ENCODE measurements around the gene ZFR. TPM values are rescaled to one million over a fixed set of nuclear protein-coding genes. Genes with fewer than 3 reads are reported as not detected.

Gene ZFR
- polyA plus RNA-seq, 1 donor (not counting 4 experiments of a cell fraction or from before 2014, with no cell fraction given) = 58.7 TPM

- Histone ChIP-seq H2AFZ (ENCODE audit: control insufficient read depth, low read length) (no peak overlapping the region), H4K20me1 (ENCODE audit: control insufficient read depth, extremely low read depth, insufficient read depth, low read length) (no peaks in the 10 kb centered on the region), H3K36me3 (ENCODE audit: control insufficient read depth in 2 of 2, extremely low read depth in 1 of 2, insufficient read depth in 2 of 2, low read length in 2 of 2) (peaks cover 3 to 9% of the 10 kb centered on the region in 2 experiments), H3K9ac (ENCODE audit: control insufficient read depth, extremely low read depth, insufficient read depth, low read length) (no peak overlapping the region), H3K27ac (ENCODE audit: control insufficient read depth, insufficient read depth, low read length) (no peak overlapping the region), H3K79me2 (ENCODE audit: control insufficient read depth, insufficient read depth, low read length) (no peaks in the 10 kb centered on the region), H3K4me3 (ENCODE audit: control insufficient read depth in 2 of 3, extremely low read depth in 1 of 3, insufficient read depth in 2 of 3, low read depth in 1 of 3, low read length in 3 of 3) (no peak overlapping the region), H3K27me3 (ENCODE audit: control insufficient read depth, extremely low read depth, insufficient read depth, low read length) (no peaks in the 10 kb centered on the region), H3K4me2 (ENCODE audit: control insufficient read depth, extremely low read depth, insufficient read depth, low read depth, low read length) (no peak overlapping the region), H3K9me3 (ENCODE audit: control insufficient read depth, low read depth, low read length) (no peaks in the 10 kb centered on the region), H3K4me1 (ENCODE audit: control insufficient read depth, extremely low read depth, insufficient read depth, low read length) (no peaks in the 10 kb centered on the region), H3K9me1 (ENCODE audit: control insufficient read depth, extremely low read depth, insufficient read depth, low read length) (no peaks in the 10 kb centered on the region)
- no peak for FAIRE-seq
- dilution Hi-C loops (cut with MboI; ENCODE audit: extremely low pct_ligation_motif_present, low sequenced_read_pairs) = no loop called here
- TF ChIP-seq CTCF (optimal IDR thresholded peaks at IDR 0.05 in 1 of 3, IDR thresholded peaks at IDR 0.05 in 1 of 3, conservative IDR thresholded peaks at IDR 0.05 in 1 of 3; ENCODE audit: extremely low read depth in 1 of 3, insufficient read depth in 2 of 3, low read length in 3 of 3) = no peak
- TF ChIP-seq EZH2 (IDR thresholded peaks at IDR 0.05; ENCODE audit: low read length) = no peak
- no peak for DNase-seq (ENCODE audit: low read depth, low spot score)
Measured at GRCh38 chr5:32353420-32353819, 91.1 kb downstream of the ZFR start.

- H3K4me1 ChIP-seq (ENCODE audit: control insufficient read depth, extremely low read depth, insufficient read depth, low read length) = no peaks in the 10 kb centered on the region
- H3K9me3 ChIP-seq (ENCODE audit: control insufficient read depth, low read depth, low read length) = no peaks in the 10 kb centered on the region
- H3K4me3 ChIP-seq (ENCODE audit: control insufficient read depth in 2 of 3, extremely low read depth in 1 of 3, insufficient read depth in 2 of 3, low read depth in 1 of 3, low read length in 3 of 3) = no peak overlapping the region
- H3K27me3 ChIP-seq (ENCODE audit: control insufficient read depth, extremely low read depth, insufficient read depth, low read length) = no peaks in the 10 kb centered on the region
- H3K9ac ChIP-seq (ENCODE audit: control insufficient read depth, extremely low read depth, insufficient read depth, low read length) = no peak overlapping the region
- no peaks in the 10 kb centered on the region for H4K20me1 ChIP-seq (ENCODE audit: control insufficient read depth, extremely low read depth, insufficient read depth, low read length)
- dilution Hi-C loops (cut with MboI; ENCODE audit: extremely low pct_ligation_motif_present, low sequenced_read_pairs) = no loop called here
- no peaks in the 10 kb centered on the region for H3K9me1 ChIP-seq (ENCODE audit: control insufficient read depth, extremely low read depth, insufficient read depth, low read length)
- no peak overlapping the region for H2AFZ ChIP-seq (ENCODE audit: control insufficient read depth, low read length)
- H3K4me2 ChIP-seq (ENCODE audit: control insufficient read depth, extremely low read depth, insufficient read depth, low read depth, low read length) = no peak overlapping the region
- no peak overlapping the region for H3K27ac ChIP-seq (ENCODE audit: control insufficient read depth, insufficient read depth, low read length)
- H3K36me3 ChIP-seq (ENCODE audit: control insufficient read depth in 2 of 2, extremely low read depth in 1 of 2, insufficient read depth in 2 of 2, low read length in 2 of 2) = peaks cover 3 to 9% of the 10 kb centered on the region in 2 experiments
- FAIRE-seq (no peak), DNase-seq (ENCODE audit: low read depth, low spot score) (no peak)
- TF ChIP-seq EZH2 (IDR thresholded peaks at IDR 0.05; ENCODE audit: low read length) (no peak), CTCF (optimal IDR thresholded peaks at IDR 0.05 in 1 of 3, IDR thresholded peaks at IDR 0.05 in 1 of 3, conservative IDR thresholded peaks at IDR 0.05 in 1 of 3; ENCODE audit: extremely low read depth in 1 of 3, insufficient read depth in 2 of 3, low read length in 3 of 3) (no peak)
- H3K79me2 ChIP-seq (ENCODE audit: control insufficient read depth, insufficient read depth, low read length) = no peaks in the 10 kb centered on the region
Measured at GRCh38 chr5:32352685-32353084, 91.9 kb downstream of the ZFR start.

Data from keratinocyte (primary cell).